ENCODE results near the gene BCL3.

BCL3 gene

DNA sequence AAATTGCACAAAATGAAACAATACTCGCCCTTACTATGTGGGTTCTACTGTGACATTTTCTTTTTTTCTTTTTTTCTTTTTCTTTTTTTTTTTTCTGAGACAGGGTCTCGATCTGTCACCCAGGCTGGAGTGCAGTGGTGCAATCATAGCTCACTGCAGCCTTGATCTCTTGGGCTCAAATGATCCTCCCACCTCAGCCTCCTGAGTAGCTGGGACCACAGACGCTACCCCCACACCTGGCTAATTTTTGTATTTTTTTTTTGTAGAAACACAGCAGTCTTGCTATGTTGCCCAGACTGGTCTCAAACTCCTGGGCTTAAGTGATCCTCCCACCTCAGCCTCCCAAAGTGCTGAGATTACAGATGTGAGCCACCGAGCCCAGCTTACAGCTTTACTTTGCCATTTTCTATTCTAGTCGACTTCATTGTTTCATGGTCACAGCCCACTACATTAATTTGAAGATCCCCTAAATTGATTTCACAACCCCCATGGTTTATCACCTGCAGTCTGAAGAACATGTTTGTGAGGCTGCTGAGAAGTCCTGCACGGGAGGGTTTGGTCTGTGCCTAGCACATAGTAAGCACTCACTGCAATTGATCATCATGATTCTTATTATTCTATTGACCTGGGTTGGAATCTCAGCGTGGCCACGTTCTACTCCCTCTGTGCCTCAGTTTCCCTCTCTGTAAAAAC is 3.8 kb downstream of the BCL3 start:
- DNase-seq (no peak), ATAC-seq (replicated peaks) (no peak)
- Mint-ChIP-seq H3K9me3 (no peaks in the 10 kb centered on the region), H3K27me3 (no peaks in the 10 kb centered on the region), H3K4me3 (peak overlapping the region; percentile 89 to 92), H3K4me1 (ENCODE audit: low read depth in 2 of 2) (peaks cover 58 to 59% of the 10 kb centered on the region in 2 donors), H3K27ac (peak overlapping the region; percentile 95 to 97), H3K36me3 (ENCODE audit: insufficient read depth) (peaks cover 83% of the 10 kb centered on the region)

DNA sequence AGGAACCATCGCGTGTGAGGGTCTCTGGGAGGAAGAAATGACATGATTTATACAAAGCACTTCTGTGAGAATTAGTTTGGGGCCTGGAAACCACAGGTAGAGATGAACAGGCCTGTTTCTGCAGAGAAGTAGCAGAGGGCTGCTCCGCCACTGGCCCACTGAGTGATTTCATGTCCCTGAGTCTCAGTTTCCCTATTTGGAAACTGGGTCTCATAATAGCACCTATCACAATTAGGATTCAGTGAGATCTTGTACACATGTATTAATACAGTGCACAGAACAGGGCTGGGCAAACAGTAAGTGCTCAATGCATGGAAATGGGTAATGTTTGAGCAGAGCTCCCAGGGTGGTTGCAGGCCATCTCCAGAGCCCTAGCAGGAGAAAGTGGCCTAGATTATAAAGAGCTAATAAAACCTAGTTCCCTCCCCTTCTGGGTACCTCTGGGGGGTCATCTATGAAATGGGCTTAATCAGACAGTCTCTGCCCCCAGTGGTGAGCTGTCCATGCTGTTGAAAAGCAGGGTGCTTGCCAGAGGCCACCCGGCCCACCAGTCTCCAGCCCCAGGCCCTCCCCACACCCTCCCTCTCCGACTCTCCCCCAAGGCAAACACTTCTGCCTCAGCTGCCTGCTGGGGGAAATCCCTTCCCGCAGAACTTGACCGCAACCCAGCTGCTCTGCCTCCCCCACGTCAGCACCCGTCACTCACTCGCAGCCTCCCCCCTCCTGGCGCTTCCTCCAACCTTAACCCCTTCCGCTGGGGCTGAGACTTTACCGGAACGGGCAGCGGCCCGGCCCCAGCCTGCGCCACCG is 4.5 kb downstream of the BCL3 start:
- Mint-ChIP-seq H3K9me3 (no peaks in the 10 kb centered on the region), H3K4me1 (ENCODE audit: low read depth in 2 of 2) (peaks cover 52 to 54% of the 10 kb centered on the region in 2 donors), H3K36me3 (ENCODE audit: insufficient read depth) (peaks cover 81% of the 10 kb centered on the region), H3K4me3 (peak overlapping the region; percentile 89 to 92), H3K27ac (peak overlapping the region; percentile 95 to 97), H3K27me3 (no peaks in the 10 kb centered on the region)
- ATAC-seq (replicated peaks) (peak; percentile 76), DNase-seq (peak; percentile 94 to 95 (median 94))

DNA sequence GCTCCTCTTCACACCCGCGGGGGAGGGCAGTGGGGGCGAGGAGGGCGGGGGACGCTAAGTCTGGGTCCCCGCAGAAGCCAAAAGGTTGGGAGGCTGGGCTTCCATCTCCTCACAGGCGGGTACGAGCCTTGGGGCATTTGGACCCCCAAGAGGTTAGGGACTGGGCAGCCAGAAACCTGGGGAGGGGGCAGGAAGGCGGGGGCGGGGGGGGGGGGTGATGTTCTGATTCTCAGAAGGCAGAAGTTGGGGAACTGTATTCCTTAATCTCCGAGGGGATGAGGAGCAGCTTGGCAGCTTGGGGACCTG is 5.1 kb downstream of the BCL3 start:
- no peaks in the 10 kb centered on the region for H3K27me3 Mint-ChIP-seq

DNA sequence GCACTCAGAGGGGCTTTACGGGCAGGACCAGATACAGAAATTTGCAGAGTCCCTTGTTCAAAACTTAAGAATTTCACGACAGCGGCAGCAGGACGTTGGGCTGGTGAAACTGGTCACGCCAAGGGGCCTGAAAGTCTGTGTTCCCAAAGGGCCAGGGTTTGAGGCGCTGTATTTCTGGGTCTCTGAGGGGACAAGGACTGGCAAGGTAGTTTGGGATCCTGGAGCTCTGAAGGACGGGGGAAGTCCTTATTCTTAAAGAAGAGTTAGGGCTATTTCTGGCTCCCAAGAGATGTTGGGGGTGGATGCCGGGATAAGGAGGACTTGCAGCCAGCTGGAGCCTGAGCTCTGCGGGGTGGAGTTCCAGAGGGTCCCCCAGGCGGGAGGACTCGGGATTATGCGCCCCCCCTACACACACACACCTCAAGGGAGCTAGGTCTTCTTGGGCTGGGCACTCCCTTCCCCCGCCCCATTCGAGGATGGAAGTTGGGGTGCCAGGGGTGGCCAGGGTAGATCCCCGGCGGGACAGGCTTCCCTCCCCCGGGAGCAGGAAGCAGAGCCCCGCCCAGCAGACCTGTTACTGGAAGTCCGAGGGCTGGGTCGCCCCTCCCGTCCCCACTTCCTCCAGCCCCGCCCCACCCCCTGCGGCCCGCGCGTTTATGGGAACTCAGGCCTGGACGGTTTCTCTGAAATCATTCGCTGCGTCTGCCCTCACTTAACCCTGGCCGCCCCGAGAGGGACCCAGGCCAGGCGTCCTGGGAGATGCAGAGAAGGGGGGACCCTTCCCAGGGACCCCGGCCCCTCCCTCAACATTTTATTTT is 5.6 kb downstream of the BCL3 start:
- H3K36me3 Mint-ChIP-seq (ENCODE audit: insufficient read depth) = peaks cover 86% of the 10 kb centered on the region
- H3K27me3 Mint-ChIP-seq = no peaks in the 10 kb centered on the region
- peaks cover 51 to 54% of the 10 kb centered on the region in 2 donors for H3K4me1 Mint-ChIP-seq (ENCODE audit: low read depth in 2 of 2)
- peak; percentile 23 to 33 (median 33) for DNase-seq
- peak; percentile 9 for ATAC-seq (replicated peaks)
- peak overlapping the region; percentile 95 to 97 for H3K27ac Mint-ChIP-seq
- H3K4me3 Mint-ChIP-seq = peak overlapping the region; percentile 89 to 92
- no peaks in the 10 kb centered on the region for H3K9me3 Mint-ChIP-seq

More for the DNA sequence above, 5.1 kb downstream of the BCL3 start:
- peaks cover 52 to 55% of the 10 kb centered on the region in 2 donors for H3K4me1 Mint-ChIP-seq (ENCODE audit: low read depth in 2 of 2)
- H3K27ac Mint-ChIP-seq = peak overlapping the region; percentile 95 to 97
- no peak for ATAC-seq (replicated peaks)
- H3K4me3 Mint-ChIP-seq = peak overlapping the region; percentile 89 to 92
- DNase-seq = no peak
- H3K36me3 Mint-ChIP-seq (ENCODE audit: insufficient read depth) = peaks cover 85% of the 10 kb centered on the region
- no peaks in the 10 kb centered on the region for H3K9me3 Mint-ChIP-seq

DNA sequence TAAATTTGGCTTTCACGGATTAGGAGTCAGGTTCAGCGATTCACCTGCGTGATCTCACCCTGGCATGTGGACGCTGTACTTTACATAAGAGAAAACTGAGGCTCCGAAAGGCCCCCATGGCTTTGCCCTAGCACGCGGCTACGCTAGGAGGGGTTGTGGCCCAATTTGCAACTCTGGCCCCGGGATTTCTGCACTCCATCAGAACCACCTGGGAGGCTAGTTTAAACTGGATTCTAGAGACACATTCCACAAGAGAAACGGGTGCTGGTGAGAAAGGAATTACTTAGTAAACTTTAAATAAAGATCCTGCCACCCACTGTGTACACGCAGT is 6.2 kb downstream of the BCL3 start:
- DNase-seq = no peak
- Mint-ChIP-seq H3K9me3 (no peaks in the 10 kb centered on the region), H3K4me3 (peak overlapping the region; percentile 89 to 92), H3K27me3 (no peaks in the 10 kb centered on the region), H3K27ac (peak overlapping the region; percentile 95 to 97), H3K4me1 (ENCODE audit: low read depth in 2 of 2) (peaks cover 47 to 50% of the 10 kb centered on the region in 2 donors), H3K36me3 (ENCODE audit: insufficient read depth) (peaks cover 87% of the 10 kb centered on the region)
- ATAC-seq (replicated peaks) = no peak

DNA sequence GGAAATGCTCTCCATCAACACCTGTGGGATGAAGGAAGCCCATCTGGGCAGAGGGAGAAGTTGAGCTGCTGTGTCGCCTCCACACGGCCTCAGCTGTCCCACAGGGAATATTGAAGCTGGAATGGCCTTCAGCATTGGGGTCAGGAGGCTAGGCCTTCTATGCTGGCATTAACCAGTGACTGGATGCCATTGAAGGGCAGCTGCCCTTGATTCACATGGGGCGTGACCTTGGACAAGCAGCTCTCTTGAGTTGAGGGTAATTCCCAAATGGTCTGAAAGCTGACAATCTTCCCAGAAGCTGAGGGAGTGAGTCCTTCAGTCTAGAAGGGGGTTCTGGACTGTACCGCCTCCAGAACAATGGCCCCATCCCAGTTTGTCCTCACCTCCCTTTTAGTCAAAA is 6.7 kb downstream of the BCL3 start:
- Mint-ChIP-seq H3K4me3 (peak overlapping the region; percentile 89 to 92), H3K9me3 (no peaks in the 10 kb centered on the region), H3K27me3 (no peaks in the 10 kb centered on the region), H3K4me1 (ENCODE audit: low read depth in 2 of 2) (peaks cover 47 to 51% of the 10 kb centered on the region in 2 donors), H3K36me3 (ENCODE audit: insufficient read depth) (peaks cover 87% of the 10 kb centered on the region), H3K27ac (peak overlapping the region; percentile 95 to 97)
- no peak for DNase-seq
- no peak for ATAC-seq (replicated peaks)

DNA sequence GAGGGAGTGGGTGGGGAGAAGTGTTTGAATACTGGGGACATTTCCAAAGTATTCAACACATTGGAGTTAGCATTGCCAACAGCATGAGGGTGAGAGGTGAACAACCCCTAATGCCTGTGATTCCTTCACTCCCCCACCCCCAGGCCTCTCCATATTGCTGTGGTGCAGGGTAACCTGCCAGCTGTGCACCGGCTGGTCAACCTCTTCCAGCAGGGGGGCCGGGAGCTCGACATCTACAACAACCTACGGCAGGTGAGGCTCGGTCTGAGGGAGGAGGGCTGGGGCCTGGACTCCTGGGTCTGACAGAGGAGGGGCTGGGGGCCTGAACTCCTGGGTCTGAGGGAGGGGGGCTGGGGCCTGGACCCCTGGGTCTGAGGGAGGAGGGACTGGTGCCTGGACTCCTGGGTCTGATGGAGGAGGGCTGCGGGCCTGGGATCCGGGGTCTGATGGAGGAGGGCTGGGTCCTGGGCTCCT is 7.6 kb downstream of the BCL3 start:
- Mint-ChIP-seq H3K36me3 (ENCODE audit: insufficient read depth) (peaks cover 88% of the 10 kb centered on the region), H3K4me1 (ENCODE audit: low read depth in 2 of 2) (peaks cover 43 to 53% of the 10 kb centered on the region in 2 donors), H3K4me3 (peak overlapping the region in 1 of 2 donors; percentile 1), H3K27ac (peak overlapping the region; percentile 95 to 97), H3K27me3 (no peaks in the 10 kb centered on the region), H3K9me3 (no peaks in the 10 kb centered on the region)
- DNase-seq (no peak), ATAC-seq (replicated peaks) (no peak)

DNA sequence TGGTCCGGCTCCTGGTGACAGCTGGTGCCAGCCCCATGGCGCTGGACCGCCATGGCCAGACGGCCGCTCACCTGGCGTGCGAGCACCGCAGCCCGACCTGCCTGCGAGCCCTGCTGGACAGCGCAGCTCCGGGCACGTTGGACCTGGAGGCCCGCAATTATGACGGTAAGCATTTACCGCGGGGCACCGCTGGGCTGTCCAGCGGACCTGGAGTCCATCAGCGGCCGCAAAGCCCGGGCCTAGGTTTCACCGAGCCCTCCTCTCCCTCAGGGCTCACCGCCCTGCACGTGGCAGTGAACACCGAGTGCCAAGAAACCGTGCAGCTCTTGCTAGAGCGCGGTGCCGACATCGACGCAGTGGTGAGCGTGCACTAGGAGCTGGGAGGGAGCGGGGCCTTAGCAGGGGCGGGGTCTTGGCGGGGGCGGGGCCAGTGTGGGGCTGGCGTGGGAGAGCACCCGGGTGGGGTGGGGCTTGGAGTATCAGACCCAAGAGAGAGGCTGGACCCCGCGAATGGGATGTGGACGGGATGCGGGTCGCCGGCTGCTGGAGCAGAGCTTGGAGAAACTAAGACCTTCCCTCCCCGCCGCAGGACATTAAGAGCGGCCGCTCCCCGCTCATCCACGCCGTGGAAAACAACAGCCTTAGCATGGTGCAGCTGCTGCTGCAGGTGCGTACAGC is 8.7 kb downstream of the BCL3 start:
- H3K27ac Mint-ChIP-seq = peak overlapping the region; percentile 95 to 97
- peaks cover 78% of the 10 kb centered on the region for H3K36me3 Mint-ChIP-seq (ENCODE audit: insufficient read depth)
- H3K27me3 Mint-ChIP-seq = no peaks in the 10 kb centered on the region
- DNase-seq (no peak), ATAC-seq (replicated peaks) (no peak)
- no peaks in the 10 kb centered on the region for H3K9me3 Mint-ChIP-seq
- no peak overlapping the region for H3K4me3 Mint-ChIP-seq
- peaks cover 35 to 49% of the 10 kb centered on the region in 2 donors for H3K4me1 Mint-ChIP-seq (ENCODE audit: low read depth in 2 of 2)

DNA sequence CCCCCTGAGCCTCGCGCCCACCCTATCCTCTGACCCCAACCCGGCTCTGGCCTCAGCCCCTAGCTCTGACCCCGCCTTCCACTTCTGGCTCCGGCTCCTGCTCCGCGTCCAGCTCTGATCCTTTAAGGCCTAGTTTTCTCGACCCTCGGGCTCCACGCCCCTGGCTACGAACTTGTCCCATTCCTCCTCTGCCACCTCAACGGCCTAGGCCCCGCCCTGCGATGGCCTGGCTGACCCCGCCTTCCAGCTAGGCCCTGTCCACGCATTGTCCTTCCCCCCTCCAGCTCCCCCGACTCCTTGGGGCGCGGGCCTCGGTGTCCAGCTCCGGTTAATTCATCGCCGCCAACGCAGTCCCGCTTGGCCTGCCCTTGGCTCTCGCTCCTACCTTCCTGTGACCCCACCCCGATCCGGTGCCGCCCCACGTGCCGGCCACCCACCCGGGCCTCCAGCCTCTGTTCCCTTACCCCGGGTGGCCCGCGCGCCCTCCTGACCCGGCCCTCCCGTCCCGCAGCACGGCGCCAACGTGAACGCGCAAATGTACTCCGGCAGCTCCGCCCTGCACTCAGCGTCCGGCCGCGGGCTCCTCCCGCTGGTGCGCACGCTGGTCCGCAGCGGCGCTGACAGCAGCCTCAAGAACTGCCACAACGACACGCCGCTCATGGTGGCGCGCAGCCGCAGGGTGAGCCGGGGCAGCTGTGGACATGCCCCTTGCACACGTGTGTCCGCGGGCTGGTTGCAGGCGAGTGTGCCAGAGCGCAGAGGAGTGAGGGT is 9.4 kb downstream of the BCL3 start:
- H3K4me1 Mint-ChIP-seq (ENCODE audit: low read depth in 2 of 2) = peaks cover 28 to 42% of the 10 kb centered on the region in 2 donors
- peak overlapping the region in 1 of 2 donors; percentile 40 for H3K4me3 Mint-ChIP-seq
- H3K36me3 Mint-ChIP-seq (ENCODE audit: insufficient read depth) = peaks cover 71% of the 10 kb centered on the region
- no peaks in the 10 kb centered on the region for H3K9me3 Mint-ChIP-seq
- H3K27ac Mint-ChIP-seq = peak overlapping the region; percentile 85 to 92
- no peaks in the 10 kb centered on the region for H3K27me3 Mint-ChIP-seq
- DNase-seq (no peak), ATAC-seq (replicated peaks) (no peak)

DNA sequence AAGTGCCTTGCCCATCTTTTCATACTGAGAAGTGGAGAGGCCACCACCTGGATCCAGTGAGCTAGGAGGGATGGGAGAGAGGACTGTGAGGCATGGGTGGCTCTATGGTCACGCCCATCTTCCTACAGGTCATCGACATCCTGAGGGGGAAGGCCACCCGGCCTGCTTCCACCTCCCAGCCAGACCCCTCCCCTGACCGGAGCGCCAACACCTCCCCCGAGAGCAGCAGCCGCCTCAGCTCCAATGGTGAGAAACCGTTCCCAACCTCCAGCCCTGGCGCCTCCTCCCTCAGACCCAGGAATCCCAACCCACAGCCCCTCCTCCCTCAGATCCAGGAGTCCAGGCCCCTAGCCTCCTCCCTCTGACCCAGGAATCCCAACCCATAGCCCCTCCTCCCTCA is 10.1 kb downstream of the BCL3 start:
- Mint-ChIP-seq H3K27me3 (no peaks in the 10 kb centered on the region), H3K4me3 (peak overlapping the region in 1 of 2 donors; percentile 25), H3K9me3 (no peaks in the 10 kb centered on the region), H3K36me3 (ENCODE audit: insufficient read depth) (peaks cover 64% of the 10 kb centered on the region), H3K4me1 (ENCODE audit: low read depth in 2 of 2) (peaks cover 24 to 36% of the 10 kb centered on the region in 2 donors), H3K27ac (peak overlapping the region; percentile 85 to 92)
- no peak for DNase-seq
- no peak for ATAC-seq (replicated peaks)

DNA sequence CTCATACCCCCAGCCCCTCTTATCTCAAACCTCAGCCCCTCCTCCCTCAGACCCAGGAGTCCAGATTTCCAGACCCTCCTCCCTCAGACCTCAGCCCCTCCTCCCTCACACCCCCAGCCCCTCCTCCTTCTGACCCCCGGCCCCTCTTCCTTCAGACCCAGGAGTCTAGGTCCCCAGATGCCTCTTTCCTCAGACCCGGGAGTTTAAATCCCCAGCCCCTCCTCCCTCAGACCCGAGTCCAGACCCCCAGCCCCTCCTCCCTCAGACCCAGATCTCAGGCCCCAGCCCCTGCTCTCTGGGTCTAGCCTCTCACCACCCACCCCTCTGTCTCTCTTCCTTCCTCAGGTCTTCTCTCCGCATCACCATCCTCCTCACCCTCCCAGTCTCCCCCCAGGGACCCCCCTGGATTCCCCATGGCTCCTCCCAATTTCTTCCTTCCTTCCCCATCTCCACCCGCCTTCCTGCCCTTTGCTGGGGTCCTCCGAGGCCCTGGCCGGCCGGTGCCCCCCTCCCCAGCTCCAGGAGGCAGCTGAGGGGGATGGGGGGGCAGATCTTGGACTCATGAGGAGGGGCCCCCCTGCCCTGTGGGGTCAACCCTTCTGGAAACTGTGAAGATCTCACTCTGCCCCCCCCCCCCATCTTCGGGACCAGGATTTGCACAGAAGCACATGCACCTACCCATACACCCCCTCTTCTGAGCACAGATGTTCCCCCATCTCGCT is 10.7 kb downstream of the BCL3 start:
- peaks cover 58% of the 10 kb centered on the region for H3K36me3 Mint-ChIP-seq (ENCODE audit: insufficient read depth)
- H3K4me1 Mint-ChIP-seq (ENCODE audit: low read depth in 2 of 2) = peaks cover 22 to 30% of the 10 kb centered on the region in 2 donors
- ATAC-seq (replicated peaks) (no peak), DNase-seq (no peak)
- peak overlapping the region; percentile 45 to 53 for H3K4me3 Mint-ChIP-seq
- H3K27me3 Mint-ChIP-seq = no peaks in the 10 kb centered on the region
- H3K9me3 Mint-ChIP-seq = no peaks in the 10 kb centered on the region
- peak overlapping the region; percentile 92 to 96 for H3K27ac Mint-ChIP-seq

DNA sequence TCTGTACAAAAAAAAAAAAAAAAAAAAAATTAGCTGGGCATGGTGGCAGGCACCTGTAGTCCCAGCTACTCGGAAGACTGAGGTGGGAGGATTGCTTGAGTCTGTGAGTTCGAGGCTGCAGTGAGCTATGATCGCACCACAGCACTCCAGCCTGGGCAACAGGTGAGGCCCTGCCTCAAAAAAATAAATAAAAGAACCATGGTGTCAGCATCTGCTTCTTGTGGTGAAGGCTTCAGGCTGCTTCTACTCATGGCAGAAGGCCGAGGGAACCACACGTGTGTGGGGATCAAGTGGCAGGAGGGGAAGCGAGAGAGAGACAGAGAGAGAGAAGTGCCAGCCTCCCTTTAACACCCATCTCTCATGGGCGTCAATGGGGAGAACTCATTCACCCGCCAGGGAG is 13.5 kb downstream of the BCL3 start:
- Mint-ChIP-seq H3K4me1 (ENCODE audit: low read depth in 2 of 2) (peaks cover 11 to 23% of the 10 kb centered on the region in 2 donors), H3K4me3 (no peak overlapping the region), H3K36me3 (ENCODE audit: insufficient read depth) (peaks cover 39% of the 10 kb centered on the region), H3K27ac (peak overlapping the region; percentile 60 to 69), H3K27me3 (no peaks in the 10 kb centered on the region), H3K9me3 (no peaks in the 10 kb centered on the region)
- ATAC-seq (replicated peaks) (no peak), DNase-seq (no peak)

Data from effector memory CD8-positive, alpha-beta T cell (primary cell).